HG03442 (cell line): Measurements from ENCODE around the gene APEH.
A peak's percentile ranks its signal among the peaks of the same experiment; 100 is the strongest.
"Not testable (repeated sequence)": the region's sequence is repeated elsewhere in the genome, so short reads cannot be mapped to it uniquely, and the experiment has no call there.

ENCODE experiments used
- ATAC-seq: cut with Tn5 transposase; IDR thresholded peaks from one replicate; pipeline ENCODE4 v1.9.1; 2021; ENCODE audit warnings: mild to moderate bottlenecking, moderate library complexity; ENCODE audit not compliant: unreplicated experiment

Gene APEH

DNA sequence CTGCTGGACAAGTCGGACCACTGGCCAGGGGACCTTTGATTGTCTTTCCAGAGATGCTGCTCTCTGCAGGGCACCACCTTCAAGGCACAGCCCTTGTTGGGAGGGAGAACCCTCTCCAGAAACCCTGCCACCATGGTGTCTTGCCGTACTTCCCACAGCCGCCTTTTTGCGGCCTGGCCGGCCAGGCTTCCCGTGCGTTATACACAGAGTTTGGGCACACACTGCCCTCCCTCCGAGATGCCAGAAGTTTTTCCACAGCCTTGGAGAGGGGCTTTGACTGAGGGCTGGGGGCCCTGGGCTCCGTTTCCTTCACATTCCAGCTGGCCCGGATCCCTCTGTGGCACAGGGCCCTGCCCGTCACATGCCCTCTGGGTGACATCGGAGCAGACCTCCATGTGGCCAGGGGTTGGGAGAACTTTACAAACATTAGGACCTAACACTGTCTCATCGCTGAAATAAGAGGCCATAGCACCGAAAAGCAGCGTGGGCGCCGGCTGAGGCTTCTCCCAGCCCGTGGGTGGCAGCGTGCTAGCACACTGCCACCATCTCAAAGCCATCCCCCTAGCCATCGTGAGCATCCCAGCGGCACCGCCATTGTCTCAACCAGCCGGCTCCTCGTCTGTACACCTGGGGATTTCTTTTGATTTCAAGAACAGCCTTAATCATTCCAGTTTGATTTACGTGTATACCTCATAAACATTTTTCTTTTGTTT lies 6.3 kb upstream of the APEH start:
- ATAC-seq, result no peak

DNA sequence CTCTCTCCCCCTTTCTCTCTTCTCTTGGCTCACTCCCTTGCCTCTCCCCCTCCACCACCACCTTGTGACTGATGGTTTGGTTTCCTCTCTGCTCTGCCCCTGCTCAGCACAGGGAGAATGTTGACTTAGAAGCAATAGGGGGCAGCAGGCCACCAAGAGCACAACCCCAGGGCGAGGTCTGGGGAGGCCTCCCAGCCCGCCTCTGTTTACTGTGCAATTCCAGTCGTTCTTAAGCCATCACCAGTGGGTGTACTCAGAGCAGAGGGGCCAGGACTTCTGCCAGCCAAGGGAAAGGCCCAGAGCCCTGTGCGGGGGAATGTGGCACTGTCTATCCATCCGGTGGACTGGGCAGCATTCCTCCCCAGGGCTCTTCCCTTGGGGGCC lies 5.7 kb upstream of the APEH start:
- no peak for ATAC-seq

DNA sequence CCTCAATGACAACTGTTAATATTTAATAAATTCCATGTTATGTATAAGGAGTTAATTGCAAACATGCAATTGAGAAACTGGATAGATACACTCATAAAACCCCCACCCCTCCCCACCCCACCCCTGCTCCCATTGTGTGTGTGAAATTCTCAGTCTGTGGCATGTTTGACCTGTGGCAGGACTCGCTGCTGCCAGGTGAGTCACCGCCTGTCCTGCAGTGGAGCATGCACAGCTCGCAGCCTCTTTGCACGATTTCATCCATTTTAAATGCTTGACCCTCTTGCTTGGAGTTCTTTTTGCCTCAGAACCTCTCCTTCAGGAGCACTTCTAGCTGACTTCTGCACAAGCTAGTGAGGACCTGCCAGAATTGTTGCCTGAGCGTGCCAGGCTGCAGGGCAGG lies 5.3 kb upstream of the APEH start:
- ATAC-seq, result no peak

DNA sequence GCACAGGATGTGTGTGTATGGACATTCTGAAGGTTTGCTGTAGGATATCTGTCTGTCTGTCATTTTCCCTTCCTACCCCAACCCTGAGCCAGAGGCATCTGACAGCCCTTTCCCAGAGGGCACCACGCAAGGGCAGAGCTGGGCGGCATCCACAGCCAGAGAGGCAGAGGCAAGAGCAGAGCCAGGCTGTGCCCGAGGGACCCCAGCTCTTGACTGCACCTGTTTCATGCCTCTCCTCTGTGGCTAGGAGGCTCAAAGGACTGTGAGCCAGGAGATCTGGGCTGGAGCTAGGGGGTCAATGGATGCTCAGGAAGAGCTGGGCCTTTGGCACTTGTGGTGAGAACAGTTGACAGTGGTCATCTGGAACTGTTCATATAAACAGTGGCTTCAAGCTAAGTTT lies 4.8 kb upstream of the APEH start:
- no peak for ATAC-seq

DNA sequence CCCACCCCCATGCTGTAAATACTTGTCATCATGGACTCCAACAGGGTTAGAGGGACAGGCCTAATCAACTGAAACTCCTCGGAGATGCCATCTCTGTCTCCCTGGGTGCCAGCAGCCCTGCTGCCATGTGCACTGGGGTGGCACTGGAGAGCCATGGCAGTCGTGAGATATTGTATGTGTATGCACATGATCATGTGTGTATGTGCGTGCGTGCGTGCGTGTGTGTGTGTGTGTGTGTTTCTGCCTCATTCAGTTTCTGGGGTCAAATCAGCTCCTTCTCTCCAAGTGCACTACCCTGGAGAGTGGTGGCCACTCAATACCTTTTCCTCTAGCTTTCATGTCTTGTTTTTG lies 3.2 kb upstream of the APEH start:
- no peak for ATAC-seq

DNA sequence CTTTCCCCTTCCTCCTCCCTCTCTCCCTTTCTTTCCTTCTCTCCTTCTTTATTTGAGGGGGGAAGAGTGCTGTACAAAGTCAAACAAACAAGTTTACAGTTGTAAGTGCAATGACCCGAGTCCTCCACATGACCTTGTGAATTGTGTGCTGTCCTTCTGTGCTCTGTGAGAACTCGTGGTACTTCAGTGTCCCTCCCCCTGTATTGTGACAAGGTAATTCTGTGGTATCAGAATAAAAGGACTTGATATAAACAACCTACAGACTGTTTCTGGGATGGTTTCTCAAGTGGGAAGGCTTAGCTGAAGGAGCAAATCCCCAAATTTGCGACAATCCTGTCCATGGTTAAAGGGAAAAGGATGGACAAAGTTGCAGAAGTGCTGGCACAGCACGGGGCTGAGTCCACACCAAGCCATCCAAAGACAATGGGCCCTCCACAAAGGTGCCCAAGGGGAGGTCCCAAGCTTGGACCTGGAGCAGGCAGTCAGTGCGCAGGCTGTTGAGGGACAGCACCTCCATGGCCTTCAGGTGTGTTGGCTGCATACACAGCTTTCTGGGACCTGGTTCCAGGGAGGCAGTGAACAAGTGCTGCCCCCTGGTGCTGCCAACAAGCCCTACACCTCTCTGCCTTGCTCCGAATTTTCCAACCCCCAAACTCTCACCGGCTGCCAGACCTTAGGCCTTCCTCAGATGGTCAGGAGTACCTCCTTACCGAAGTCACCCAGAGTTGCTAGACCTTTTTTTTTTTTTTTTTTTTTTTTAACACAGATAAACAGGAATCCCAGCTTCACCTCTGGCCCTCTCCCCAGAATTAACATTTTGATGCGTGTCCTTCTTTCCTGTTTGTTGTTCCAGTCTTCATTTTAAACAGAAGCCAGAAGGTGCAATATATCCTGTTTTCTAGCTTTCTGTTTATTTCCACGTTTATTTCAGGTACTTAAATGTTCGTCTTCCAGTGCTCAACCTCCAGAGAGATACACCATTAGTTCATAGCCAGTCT lies 2.6 kb upstream of the APEH start:
- no peak for ATAC-seq

DNA sequence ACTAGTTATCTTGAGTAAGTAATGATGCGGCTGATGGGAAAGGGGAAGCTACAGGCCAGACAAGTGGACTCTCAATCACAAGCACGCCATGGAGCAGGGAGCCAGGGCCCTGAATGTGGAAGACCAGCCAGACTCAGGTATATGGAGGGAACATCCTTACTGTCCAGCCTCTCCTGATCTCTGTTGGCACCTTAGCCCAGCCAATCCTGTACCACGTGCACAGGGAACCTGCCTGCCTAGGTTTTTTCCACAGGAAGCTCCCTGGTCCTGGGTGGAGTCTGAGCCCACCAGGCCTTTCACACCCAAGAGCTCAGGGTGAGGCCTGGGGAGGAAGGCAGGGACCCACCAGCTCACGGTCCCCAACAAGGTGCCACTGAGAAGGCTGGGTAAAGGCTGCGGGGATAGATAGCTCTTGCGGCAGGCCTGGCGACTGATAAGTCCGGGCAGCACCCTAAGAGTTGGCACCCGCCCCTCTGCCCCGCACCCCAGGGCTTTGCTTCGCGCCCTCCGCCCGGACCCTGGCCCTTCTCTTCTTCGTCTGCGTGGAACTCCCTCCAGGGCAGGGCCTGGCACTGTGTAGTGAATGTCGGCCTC lies 933 bp upstream of the APEH start:
- ATAC-seq, result no peak

DNA sequence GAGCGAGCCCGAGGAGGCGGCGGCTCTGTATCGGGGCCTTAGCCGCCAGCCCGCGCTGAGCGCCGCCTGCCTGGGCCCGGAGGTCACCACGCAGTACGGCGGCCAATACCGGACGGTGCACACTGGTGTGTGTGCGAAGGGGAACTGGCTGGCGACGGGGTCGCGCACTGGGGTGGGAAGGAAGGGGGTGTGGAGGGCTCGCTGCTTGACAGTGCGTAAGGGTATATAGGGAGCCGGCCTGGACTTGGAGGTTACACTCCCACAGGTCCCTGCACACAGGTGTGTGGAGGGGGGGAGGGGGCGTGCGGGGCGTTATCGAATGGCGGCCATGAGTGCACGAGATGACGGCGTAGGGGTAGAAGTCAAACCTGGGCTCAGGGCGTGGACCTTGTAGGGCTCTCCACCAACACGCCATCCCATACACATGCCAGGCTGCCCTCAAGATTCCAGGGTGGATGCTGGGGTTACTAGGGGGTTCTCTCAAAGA lies 389 bp downstream of the APEH start:
- peak; percentile 12 for ATAC-seq

DNA sequence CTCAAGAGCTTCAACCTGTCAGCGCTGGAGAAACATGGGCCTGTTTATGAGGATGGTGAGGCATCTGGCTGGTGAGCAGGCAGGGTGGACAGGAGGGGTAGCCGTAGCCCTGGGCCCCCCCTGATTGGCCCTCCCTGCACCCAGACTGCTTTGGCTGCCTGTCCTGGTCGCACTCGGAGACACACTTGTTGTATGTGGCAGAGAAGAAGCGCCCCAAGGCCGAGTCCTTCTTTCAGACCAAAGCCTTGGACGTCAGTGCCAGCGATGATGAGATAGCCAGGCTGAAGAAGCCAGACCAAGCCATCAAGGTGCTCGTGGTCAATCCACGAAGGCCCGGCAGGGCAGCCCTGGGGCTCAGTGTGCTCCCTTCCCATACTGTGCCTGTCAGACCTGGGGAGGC lies 1.8 kb downstream of the APEH start:
- ATAC-seq, result no peak

DNA sequence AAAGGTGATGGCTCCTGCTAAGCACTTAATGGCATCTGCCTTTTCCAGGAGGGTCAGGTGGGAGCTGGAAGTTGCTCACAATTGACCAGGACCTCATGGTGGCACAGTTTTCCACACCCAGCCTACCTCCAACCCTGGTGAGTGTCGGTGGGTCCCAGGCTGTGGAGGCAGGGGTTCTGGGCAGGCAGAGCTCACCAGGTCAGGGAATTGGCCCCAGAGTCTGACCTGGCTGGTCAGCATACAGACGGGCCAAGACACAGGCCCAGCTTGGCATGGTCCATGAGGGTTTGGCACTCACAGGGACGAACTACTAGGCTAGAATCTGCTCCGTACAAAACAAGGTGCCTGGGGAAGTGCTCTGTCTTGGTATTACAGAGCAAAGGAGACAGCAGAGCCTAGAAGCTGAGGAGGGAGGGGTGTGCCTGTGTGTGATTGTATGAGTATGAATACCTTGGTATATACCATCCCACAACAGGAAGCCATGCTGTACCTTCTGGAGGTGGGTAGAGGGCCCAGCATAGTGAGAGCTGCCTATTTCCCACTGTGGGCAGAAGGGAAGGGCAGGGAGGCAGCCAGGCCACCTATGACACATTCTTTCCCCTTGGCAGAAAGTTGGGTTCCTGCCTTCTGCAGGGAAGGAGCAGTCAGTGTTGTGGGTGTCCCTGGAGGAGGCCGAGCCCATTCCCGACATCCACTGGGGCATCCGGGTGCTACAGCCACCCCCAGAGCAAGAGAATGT lies 6.5 kb downstream of the APEH start:
- no peak for ATAC-seq

DNA sequence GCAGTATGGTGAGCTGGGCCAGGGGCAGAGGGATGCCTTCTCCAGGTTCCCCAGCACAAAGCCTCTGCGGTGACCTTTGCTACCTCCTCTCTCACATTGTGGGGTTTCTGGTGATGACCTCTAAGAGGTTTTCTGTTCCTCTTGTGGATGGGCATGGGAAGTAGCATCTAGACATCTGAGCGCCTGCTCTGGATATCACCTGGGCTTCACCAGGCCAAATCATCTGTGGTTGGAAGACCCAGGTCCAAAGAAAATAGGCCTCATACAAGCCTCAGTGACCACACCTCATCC lies 7.0 kb downstream of the APEH start:
- no peak for ATAC-seq

DNA sequence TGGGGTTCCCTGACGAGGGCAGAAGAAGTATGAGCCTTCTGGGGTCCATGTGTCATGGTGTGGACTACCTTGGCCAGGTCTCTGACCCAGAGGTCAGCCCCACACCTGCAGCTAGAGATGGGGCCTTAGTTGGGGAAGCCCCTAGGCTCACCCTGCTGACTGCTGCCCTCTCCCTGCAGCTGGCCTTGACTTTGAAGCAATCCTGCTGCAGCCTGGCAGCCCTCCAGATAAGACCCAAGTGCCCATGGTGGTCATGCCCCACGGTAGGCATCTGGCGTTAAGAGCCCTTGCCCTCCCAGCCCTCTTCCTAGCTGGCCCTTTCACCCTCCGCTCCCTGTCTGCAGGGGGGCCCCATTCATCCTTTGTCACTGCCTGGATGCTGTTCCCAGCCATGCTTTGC lies 7.4 kb downstream of the APEH start:
- ATAC-seq, result no peak

DNA sequence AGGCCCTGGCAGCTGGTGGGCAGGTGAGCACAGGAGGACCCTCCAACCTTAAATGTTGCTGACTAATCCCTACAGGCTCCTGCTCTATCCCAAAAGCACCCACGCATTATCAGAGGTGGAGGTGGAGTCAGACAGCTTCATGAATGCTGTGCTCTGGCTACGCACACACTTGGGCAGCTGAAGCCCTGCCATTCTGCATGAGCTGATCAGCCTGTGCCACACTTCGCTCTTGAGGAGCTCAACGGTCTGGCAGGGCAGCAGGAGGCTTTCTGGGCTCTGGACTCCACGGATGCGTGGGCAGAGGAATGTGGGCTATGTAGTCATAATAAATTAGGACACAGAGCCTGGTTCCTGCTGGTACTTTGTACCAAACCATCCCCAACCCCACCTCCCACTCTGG lies 9.0 kb downstream of the APEH start:
- no peak for ATAC-seq

DNA sequence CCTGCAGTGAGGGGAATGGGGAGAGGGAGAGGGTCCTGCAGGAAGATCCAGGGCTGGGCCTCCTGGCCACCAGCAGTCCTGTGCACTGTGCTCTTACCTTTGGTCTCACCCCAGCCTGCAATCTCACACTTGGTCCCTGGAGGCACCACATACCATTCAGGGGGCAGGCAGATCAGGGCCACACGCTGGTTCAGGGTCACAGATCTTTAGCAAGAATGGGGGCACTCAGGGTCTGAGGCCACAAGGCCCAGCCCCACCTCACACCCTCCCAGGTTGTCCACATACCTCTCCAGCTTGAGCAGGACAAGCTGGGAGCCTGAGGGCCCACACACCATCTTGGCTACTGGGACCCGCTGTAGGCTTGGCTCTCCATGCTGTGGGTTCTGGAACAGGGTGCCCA lies 10.3 kb downstream of the APEH start:
- not testable (repeated sequence) for ATAC-seq

DNA sequence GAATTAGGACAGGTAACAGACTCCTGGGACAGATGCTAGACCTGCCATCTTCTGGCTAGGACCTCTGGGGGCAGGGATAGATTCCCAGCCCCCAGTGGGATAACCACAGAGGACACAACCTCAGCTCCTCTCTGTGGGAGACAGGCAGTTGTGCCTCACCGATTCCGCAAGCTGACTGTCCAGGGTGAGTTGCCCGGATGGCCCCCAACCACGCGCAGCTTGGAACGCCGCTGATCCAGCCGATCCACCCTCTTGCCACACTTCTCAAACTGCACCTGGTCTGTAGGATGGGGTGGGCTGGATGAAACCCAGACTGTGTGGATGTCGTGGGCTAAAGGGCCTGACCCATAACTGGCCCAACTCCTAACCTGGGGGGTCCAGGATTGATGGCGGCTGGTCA lies 11.0 kb downstream of the APEH start:
- not testable (repeated sequence) for ATAC-seq

DNA sequence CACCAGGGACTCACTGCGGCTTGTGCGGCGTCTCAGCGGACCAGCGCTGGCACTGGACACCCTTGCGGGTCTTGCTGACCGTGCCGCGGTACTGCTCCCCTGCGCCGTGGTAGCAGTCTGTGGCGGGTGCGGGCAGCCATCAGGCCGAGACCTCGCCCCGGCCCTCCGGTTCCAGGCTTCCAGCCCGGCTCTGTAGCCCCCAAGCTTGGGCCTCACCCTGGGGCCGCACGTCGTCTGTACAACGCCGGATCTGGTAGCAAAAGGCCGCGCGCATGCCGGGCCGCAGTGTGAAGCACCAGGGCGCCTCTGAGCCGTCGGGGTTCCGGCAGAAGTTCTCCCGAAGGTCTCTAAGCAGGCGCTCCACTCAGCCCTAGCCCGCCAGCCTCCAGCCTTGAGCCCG lies 11.7 kb downstream of the APEH start:
- ATAC-seq, result not testable (repeated sequence)

DNA sequence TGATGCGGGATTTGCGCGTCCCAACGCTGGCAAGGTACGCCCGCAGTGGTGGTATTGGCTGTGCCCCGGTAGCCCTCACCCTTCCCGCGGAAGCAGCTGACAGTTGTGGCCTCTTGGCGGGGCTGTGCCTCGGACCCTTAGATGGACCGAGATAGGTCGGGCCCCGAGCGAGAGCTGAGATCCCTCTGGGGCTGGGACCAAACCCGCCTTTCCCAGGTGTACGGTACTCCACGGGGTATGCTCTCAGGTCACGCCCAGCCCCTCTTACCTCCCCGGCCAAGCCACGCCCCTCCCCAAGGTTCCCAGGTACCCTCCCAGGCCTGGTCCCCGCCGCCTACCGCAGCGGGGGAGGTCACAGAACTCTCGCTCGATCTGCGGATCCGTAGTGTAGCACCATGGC lies 12.2 kb downstream of the APEH start:
- ATAC-seq, result not testable (repeated sequence)

DNA sequence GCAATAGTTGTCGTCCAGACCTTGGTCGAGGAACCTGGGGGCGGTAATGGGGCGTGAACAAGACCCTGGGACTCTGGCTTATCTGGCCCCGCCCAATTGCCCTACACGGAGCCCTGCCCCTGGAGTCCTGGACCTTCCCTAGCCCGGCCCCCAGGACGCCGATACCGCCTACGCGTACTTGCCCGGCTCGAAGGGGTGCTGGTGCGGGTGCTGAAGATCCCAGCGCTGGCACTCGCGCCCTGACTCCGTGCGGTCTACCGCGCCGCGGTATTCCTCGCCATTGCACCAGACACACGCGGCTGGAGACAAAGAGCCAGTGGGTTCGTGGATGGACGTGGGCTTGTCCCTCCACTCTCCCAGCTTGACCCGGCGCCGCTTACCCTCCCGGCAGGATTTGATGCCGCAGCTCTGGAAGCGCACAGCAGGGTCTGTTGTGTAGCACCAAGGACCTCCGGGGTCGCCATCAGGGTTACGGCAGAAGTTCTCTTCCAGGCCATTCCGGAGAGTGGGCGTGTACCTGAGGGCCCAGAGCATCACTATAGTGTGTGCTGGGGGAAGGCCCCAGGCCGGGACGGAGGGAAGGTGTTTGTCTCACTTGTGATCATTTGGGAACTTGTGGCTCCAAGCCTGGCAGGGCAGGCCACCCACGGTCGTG lies 12.7 kb downstream of the APEH start:
- not testable (repeated sequence) for ATAC-seq

DNA sequence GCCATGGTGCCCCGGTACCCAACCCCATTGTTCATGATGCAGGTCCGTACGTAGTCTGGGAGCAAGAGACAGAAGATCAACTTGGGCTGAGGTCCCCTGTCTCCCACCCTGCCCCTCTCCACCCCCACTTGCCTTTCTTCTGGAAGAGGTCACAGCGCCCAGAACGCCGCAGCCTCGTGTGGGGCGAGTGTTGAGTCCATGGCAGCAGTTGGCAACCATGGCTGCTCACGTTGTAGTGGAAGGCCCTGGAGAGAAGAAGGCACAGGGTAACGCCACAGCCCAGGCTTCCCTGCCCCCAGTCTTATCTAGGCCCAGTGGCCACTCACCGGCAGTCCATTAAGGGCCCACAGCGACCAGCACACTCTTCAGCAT lies 13.3 kb downstream of the APEH start:
- not testable (repeated sequence) for ATAC-seq

DNA sequence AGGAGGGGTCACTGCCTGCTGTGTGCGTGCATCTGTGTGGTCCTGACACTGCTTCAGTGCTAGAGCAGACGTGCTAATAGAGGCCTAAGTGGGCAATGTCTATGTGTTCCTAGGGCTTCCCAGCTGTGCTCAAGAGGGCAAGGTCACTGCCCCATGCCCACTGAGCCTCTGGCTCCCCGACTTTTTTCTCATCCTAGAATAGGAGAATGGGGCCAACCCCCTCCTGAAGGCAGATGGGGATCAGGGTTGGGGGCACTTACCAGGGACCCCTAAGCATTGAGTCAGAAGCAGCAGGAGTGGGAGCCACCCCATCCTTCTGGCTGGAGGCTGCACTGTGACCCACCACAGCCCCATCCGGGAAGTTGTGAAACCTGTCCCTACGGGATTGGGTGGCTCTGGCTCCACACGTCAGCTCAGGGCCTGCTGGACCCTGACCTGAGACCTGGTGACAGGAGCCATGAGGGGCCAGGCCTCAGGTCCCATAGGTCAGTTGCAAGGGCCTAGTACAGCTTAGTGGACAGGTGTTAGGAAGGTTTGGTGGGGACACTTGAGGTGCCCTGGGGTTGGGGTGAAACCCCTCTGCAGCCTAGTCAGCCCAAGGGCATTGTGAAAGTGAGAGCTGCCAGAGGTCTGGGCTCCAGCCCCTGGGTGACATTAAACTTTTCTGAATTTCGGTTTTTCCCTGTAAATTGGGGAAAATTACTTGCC lies 14.3 kb downstream of the APEH start:
- ATAC-seq, result not testable (repeated sequence)
